NCI-H524 treated with DMSO at 0.1 percent for 48 hours (cell line): Measurements from ENCODE around the gene FASN.
"Not testable (repeated sequence)": the region's sequence is repeated elsewhere in the genome, so short reads cannot be mapped to it uniquely, and the experiment has no call there.

Experiments used
- DNase-seq: peaks from one replicate; lab custom pipeline; 2025; lab: John Stamatoyannopoulos, UW

Gene FASN

DNA sequence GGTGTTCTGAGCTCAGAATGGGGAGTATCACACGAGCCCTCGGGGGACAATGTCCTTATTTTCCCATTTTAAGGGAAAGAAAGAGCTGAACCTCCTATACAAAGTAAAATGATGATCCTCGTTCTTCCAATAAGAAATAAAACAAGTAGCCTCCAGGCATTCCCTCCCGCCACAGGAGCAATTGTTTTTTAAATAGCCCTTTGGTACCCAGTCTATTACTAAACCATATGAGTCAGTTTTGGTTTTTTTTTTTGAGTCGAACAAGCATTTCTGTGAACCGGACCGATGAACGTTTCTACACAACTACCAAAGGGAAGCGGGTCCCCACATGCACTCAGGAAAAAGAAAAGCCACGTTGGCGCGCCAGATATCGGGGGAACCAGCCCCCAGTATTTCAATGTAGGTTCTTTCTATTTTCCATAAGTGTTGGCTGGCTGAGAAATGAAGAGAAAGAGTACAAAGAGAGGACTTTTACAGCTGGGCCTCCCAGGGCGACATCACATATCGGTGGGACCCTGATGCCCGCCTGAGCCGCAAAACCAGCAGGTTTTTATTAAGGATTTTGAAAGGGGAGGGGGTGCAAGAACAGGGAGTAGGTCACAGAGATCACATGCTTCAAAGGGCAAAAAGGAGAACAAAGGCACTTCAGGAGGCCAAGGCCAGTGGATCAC, 56.8 kb downstream of the FASN start:
- no peak for DNase-seq

DNA sequence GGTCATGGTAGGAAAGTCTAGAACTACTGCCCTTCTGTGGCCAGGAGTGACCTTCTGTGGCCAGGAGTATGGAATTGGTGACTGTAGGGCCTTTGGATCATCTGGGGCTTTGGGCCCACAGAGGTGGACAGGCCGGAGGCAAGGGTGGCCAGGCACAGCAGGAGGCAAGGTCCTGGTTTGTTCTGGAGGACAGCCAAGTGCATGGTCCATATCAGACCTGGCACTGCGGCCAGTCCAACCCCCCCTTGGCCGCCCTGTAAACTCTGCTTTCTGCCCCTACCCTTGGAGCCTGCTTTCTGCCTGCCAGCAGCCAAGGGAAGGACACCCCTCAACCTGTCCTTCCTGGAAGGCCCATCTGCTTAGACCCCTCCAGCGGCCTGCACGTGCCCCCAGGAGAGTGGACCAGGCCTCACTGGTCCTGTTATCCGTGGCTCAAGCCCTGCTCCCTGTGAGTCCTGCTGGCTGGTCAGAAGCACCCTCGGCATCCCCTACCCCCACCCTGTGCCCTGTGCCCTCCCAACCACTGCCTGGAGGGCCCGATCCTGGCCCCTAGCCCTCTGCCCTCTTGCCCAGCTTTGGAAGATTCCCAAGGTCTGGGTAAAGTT, 58.2 kb downstream of the FASN start:
- no peak for DNase-seq

DNA sequence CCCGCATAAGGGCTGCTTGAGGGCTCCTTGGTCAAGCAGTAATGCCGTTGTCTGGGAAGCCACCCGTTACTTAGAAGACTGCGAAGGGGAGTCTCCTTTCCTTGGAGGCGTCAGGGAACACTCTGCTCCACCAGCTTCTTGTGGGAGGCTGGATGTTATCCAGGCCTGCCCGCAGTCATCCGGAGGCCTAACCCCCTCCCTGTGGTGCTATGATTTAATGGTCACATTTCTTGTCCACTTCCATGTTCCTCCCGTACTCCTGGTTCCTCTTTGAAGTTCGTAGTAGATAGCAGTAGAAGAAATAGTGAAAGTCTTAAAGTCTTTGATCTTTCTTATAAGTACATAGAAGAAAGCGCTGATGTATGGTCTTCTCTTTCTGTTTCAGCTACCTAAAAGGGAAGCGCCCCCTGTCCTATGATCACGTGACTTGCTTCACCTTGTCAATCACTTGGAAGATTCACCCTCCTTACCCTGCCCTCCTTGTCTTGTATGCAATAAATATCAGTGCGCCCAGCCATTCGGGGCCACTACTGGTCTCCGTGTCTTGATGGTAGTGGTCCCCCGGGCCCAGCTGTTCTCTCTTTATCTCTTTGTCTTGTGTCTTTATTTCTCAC, 59.1 kb downstream of the FASN start:
- DNase-seq = not testable (repeated sequence)

DNA sequence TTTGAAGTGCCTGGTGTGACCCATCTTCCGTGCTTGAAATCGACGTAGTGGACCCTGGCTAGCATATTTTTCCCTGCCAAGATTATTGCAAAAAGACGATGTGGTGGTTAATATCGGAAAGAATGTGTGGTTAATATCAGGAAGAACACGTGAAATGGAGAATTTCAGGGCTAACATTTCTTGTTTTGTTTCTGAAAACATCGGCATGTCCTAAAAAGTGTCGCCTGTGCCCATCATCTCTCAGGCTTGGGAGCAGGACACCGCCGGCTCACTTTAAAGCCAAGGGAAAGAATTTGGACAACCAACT, 60.2 kb downstream of the FASN start:
- DNase-seq = no peak

DNA sequence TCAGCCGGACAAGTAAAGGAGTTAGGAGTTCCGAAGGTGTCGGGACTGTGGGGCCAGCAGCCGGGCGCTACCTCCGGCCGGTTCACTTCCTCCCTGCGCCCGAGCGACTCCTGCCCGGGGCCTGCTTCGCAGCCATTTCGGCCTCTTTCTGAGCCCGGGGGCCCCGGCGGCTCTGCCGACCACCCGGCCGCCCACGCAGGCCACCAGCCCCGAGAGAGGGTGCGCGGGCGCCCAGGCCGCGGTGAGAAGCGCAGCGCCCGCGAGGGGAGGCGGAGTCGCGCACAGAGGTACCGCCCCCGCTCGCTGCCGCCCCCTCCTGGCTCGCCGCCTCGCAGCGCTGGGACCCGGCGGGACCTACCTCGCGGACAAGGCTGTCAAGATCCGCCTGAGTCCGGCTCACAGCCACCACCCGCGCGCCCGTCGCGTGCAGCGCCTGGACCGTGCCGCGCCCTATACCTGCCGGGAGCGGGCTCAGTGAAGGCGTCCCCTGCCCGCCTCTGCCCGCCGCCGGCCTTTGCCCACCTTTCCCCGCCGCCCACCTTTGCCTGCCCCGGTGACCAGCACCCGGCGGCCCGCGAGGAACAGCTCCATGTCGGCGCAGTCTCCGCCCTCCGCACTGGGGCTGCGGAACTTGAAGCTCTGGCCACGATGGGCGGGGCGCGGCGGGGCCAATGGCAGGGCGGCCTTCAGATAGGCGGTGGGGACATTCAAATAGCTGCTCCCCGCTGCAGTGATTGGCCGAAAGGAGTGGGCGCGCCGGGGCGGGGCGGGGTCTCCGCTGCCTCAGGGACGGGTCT, 60.7 kb downstream of the FASN start, which contains the start of gene DCXR:
DCXR (minus strand) TSS at position 606 of the 797 bp plus-strand sequence; CDS start at position 591, 15 bp downstream.
- peak; percentile 97 for DNase-seq

DNA sequence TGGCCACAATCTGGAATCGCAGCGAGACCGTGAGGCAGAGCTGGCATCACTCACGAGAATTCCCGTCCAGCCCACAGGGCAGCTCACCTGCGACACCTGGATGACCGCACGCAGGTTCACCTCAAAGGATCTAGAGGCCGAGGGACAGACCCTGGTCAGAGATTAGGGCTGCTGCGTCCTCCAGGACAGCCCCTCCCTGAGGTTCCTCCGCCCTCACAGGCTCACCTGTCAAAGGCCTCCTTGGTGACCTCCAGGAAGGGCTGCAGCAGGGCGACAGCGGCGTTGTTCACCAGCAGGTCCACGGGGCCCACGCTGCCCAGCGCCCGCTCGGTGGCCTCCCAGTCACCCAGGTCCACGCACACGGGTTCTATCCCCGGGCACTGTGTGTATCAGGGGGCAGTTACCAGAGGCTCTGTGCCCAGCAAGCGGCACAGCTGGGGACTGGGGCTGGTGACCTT, 61.4 kb downstream of the FASN start:
- DNase-seq = no peak

DNA sequence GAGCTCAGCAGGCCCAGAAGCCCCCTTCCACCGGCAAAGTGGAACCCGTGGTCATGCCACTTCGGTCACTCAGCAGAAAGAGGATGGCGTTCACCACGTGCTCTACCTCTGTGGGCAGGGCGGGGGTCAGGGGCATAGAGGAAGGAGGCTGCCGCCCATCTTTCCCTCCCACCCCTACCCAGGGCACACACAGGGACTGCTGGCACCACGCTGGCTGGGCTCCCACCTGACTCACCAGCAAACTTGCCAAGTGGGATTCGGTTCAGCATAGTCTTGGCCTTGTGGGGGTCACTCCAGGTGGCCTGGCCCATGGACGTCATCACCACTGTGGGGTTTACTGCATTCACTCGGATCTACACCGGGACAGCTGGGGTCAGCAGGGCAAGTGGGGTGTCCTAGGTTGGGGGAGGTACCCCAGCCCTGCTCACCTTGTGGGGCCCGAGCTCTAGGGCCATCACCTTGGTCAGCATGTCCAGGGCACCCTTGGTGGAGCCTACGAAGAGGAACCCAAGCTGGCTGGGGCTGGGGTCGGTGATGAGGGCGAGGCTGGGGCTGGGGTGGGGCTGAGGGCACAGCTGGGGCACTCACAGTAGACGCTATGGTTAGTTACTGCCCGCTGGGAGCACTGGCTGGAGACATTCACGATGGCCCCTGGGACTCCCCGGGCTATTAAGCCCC, 61.9 kb downstream of the FASN start:
- no peak for DNase-seq

DNA sequence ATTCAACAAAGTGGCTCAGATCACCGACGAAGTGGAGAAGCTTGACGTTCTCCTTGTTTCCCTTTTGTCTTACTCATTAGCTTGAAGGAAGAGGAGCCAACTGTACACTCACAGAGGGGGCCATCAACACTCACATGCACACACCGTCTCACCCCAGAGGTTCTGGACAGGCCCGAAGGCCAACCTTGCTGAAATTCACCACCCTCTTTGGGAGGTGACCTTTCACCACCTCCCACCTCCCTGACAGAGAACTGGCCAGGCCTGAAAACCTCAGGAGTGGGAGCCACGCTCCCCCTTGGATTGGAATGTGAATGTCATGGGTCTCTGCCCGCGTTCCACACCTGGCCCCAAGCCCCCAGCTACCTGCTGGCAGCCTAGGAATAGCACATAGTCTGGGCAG, 62.5 kb downstream of the FASN start:
- no peak for DNase-seq

DNA sequence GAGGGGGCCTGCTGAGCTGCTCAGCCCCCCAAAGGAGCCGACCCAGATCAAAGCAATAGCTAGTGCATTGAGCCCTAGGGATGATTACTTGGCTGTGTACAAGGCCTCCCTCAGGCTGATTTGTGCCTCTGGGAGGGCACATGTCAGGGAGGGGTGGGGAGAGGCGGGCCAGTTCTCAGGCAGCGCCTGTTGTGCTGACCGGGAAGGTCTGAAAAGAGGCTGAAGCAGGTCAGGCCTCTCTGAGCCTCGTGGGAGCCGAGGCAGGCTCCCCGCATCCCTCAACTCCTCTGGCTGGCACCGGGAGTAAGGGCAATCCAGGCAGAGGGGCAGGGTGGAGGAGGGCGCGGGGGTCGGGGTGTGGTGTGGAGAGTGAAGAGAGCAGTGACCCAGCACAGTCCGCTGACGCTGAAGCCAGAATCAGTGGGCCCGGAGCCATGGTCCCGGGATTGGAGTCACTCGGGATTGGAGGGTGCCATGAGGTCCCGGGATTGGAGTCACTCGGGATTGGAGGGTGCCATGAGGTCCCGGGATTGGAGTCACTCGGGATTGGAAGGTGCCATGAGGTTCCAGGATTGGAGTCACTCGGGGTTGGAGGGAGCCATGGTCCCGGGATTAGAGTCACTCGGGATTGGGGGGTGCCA, 63.5 kb downstream of the FASN start:
- DNase-seq = no peak

DNA sequence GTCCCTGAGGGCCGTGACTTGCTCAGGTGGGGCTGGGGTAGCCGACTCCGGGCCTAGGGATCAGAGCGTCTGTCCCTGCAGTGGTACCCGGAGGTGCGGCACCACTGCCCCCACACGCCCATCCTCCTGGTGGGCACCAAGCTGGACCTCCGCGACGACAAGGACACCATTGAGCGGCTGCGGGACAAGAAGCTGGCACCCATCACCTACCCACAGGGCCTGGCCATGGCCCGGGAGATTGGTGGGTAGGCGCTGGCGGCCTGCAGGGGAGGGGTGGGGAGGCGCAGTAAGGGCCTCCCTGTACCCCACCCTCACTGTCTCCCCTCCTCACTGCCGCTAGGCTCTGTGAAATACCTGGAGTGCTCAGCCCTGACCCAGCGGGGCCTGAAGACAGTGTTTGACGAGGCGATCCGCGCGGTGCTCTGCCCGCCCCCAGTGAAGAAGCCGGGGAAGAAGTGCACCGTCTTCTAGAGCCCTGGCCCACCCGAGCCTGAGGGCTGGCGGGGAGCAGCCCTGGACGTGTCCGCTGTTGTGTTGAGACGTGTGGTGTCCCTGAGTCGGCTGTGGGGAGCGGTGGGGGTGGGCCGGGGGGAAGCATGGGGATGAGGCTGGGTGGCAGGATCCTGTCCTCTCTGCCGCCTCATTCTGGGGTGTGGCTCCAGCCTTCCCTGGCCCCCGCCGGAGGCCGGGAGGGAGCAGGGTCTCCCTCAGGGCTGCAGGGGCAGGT, 64.5 kb downstream of the FASN start:
- DNase-seq = no peak

DNA sequence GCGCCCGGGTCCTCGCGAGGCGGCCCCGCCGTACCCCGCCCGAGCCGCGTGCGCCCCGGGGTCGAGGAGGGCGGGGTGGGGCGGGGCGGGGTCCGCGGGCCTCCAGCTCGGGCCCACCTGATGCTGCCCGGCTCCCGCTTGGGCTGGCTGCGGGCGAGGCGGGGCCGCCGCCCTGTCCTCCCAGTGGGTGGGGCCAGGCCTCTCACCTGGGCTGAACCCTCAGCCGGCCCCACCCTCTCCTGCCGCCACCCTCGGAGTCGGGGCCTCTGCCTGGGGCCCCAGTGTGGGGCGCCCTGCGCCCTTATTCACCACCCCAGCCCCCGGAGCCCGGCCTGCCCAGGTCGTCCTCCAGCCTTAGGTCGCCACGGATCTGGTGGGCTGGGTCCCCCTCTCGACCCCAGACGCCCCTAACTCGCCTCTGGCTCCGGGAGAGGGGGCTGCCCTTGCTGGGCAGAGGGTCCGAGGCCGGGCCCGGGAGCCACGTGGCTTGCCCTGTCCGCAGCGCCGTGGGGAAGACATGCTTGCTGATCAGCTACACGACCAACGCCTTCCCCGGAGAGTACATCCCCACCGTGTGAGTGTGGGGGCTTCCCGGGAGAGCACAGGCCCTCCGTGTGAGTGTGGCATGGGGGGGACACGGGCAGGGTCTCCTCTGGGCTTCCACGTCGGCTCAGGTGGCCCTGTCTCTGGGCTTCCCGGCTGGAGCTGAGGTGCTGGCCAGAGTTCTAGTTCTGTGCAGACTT, 66.0 kb downstream of the FASN start:
- no peak for DNase-seq

DNA sequence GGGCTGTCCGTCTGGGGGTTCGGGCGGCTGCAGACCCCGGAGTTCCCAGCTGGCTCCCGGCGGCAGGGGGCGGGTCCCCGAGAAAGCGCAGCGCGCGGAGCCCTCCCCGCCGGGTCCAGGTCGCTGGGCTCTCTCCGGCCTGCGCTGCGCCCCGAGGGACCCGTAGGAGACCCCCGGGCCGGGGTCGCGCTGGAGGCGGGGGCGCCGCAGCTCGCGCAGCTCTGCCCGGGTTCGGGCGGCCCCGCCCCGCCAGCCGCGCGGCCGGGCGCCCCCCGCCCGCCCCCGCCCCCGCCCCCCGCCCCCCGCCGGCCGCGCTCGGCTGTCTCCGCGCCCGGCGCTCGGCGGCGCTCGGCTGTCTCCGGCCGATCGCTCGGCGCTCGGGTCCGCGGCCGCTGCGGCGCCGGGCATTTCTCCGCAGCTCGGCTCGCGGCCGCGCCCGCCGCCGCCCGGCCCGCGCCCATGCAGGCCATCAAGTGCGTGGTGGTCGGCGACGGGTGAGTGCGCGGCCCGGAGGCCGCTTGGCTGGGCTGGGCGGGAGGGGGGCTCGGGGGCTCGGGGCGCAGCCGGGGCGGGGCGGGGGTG, 66.6 kb downstream of the FASN start, which contains the start of gene RAC3:
RAC3 (plus strand) TSS at position 376 of the 582 bp plus-strand sequence; CDS start at position 460, 84 bp downstream.
- no peak for DNase-seq

DNA sequence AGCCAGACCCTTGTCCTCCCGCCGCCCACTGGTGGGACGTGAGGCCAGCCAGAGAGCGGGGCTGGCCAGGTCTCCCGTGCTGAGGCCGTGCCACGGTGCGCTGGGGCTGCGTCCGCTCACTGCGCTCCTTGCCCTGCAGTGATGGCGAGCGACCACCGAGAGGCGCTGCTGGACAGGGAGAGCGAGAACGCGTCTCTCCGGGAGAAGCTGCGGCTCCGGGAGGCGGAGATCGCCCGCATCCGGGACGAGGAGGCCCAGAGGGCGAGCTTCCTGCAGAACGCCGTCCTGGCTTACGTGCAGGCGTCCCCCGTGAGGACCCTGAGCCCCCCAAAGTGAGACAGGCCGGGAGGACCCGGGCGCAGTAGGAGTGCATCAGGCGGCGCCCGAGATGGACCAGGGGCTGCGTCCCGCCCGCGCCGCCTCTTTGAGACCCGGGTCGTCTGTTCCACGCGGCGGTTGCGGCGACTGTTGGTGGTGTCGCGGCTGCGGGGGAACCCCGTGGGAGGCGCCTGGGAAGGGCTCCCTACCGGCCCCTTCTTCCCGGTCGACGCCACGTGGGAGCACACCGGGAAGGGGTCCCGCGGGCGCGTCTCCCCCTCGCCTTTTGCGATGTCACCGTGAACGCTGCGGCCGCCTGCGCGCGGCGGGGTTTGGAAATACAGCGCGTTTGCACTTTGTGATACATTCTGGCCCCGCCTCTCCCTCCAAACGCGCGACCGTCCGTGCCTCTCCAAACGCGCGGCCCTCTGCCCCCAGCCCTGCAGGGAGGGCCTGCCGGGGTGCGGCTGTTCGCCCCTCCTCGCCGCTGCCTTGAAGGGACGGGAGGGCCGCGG, 67.3 kb downstream of the FASN start:
- DNase-seq = no peak

DNA sequence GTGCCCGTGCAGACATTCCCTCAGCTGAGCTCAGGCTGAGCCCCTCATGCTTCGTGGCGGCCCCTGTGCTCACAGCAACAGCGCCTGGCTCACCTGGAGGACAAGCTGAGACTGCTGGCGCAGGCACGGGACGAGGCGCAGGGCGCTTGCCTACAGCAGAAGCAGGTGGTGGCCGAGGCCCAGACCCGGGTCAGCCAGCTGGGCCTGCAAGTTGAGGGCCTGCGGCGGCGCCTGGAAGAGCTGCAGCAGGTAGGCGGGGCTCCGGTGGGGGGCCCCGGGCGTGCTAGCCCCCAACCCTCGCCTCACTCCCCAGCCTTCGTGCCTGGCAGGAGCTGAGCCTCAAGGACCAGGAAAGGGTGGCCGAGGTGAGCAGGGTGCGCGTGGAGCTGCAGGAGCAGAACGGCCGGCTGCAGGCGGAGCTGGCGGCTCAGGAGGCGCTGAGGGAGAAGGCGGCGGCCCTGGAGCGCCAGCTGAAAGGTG, 68.0 kb downstream of the FASN start:
- DNase-seq = no peak

DNA sequence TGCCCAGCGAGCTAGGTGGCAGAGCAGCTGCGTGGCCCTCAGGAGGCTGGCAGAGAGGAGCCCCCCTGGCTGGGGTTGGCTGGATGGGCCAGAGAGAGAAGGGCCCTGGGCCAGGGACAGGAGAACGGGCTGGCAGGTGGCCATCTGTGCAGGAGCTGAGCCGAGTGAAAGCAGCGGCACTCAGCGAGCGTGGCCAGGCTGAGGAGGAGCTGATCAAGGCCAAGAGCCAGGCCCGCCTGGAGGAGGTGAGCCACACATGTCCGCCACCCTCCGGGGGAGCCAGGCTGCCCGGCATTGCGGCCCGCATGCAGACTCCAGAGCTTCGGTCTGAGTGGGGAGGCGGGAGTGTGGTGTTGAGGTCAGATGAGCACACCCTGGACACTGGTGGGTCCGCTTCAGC, 68.6 kb downstream of the FASN start:
- no peak for DNase-seq

DNA sequence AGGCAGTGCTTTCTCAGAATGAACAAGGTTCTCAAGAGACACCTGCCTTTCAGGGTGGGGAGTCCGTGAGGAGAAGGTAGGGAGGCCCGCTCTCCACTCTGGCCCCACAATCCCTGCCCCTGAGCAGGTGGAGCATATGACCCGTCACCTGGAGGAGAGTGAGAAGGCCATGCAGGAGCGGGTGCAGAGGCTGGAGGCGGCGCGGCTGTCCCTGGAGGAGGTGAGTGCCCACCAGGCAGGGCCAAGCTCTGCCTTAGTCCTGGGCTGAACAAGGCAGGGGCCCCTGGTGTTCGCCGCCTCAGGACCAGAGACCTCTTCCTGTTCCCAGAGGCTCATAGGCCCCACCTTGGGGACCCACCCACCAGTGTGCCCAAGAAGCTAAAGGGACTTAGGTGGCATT, 69.1 kb downstream of the FASN start:
- DNase-seq = no peak
